ENCODE results near the gene U2AF1L4. TPM values are rescaled to one million over a fixed set of nuclear protein-coding genes. Genes with fewer than 3 reads are reported as not detected.

Gene U2AF1L4
- total and polyA plus RNA-seq, 10 of the 15 experiments (the other 5 are each of a cell fraction or from before 2014, with no cell fraction given): 7.9 to 21.6 (median 15.1) TPM

DNA sequence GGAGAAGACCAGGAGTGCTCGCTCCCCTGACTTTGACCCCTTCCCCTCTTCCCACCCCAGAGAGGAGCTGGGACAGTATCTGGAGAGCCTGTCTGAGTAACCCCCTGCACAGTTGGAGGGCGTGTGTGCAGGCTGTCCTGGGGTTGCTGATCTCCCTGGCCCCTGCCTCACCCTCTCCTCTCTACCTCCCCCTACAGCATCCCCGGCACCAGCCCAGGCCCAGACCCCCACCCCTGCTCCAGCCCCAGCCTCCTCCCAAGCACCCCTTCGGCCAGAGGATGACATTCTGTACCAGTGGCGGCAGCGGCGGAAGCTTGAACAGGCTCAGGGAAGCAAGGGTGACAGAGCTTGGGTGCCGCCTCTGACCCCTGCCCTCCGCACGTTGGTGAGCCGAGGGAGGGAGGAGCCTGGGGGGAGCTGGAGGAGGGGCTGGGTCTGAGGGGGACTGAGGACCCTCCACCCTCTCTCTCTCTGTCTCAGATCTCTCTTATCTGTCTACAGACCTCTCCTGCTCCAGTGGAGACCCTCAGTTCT, 21.4 kb upstream of the U2AF1L4 start (continued):
- no peak for TF ChIP-seq BACH1 (IDR thresholded peaks at IDR 0.05; ENCODE audit: borderline replicate concordance)
- TF ChIP-seq IKZF2 (IDR thresholded peaks at IDR 0.05): no peak
- no peak for TF ChIP-seq SMAD5 (IDR thresholded peaks at IDR 0.05; ENCODE audit: low read depth)
- TF ChIP-seq JUNB (IDR thresholded peaks at IDR 0.05): no peak
- TF ChIP-seq SIN3A (IDR thresholded peaks at IDR 0.05; ENCODE audit: low read depth, low read length): no peak
- TF ChIP-seq PRDM15 (CRISPR knock-in tag; IDR thresholded peaks at IDR 0.05): no peak
- TF ChIP-seq GABPA (IDR thresholded peaks at IDR 0.05; ENCODE audit: low read depth): no peak
- no peak for TF ChIP-seq E4F1 (IDR thresholded peaks at IDR 0.05; ENCODE audit: borderline replicate concordance, partially characterized antibody)

Measured in GM12878 (cell line).